ENCODE results near the gene CCNI.
"Not testable (repeated sequence)": the region's sequence is repeated elsewhere in the genome, so short reads cannot be mapped to it uniquely, and the experiment has no call there.

CCNI gene

GRCh38 chr4:77075869-77076799 lies at the start of gene CCNI:
Gene CCNI, minus strand, starts transcription at chr4:77075989. Its CDS starts 9,627 bp downstream, at chr4:77066362.
- DNase-seq, result peak; percentile 89

- no peak for DNase-seq
Observed at GRCh38 chr4:77124576-77124975, 48.8 kb upstream of the CCNI start.

GRCh38 chr4:77123411-77123810 lies 47.6 kb upstream of the CCNI start:
- no peak for DNase-seq

- DNase-seq, result no peak
Observed at GRCh38 chr4:77122656-77123055, 46.9 kb upstream of the CCNI start.

- no peak for DNase-seq
Observed at GRCh38 chr4:77121736-77122240, 46.0 kb upstream of the CCNI start.

GRCh38 chr4:77120886-77121508 lies 45.2 kb upstream of the CCNI start:
- DNase-seq, result no peak

GRCh38 chr4:77117721-77118120 lies 41.9 kb upstream of the CCNI start:
- DNase-seq, result no peak

- no peak for DNase-seq
Observed at GRCh38 chr4:77113069-77113468, 37.3 kb upstream of the CCNI start.

GRCh38 chr4:77110730-77111129 lies 34.9 kb upstream of the CCNI start:
- DNase-seq, result no peak

- no peak for DNase-seq
Observed at GRCh38 chr4:77104791-77105540, 29.2 kb upstream of the CCNI start.

- no peak for DNase-seq
Observed at GRCh38 chr4:77104388-77104787, 28.6 kb upstream of the CCNI start.

GRCh38 chr4:77100234-77100633 lies 24.4 kb upstream of the CCNI start:
- DNase-seq, result no peak

- no peak for DNase-seq
Observed at GRCh38 chr4:77097611-77098010, 21.8 kb upstream of the CCNI start.

GRCh38 chr4:77095101-77095821 lies 19.5 kb upstream of the CCNI start:
- DNase-seq, result peak; percentile 74

- no peak for DNase-seq
Observed at GRCh38 chr4:77094496-77094895, 18.7 kb upstream of the CCNI start.

GRCh38 chr4:77093401-77093800 lies 17.6 kb upstream of the CCNI start:
- no peak for DNase-seq

GRCh38 chr4:77092975-77093374 lies 17.2 kb upstream of the CCNI start:
- no peak for DNase-seq

GRCh38 chr4:77089866-77090265 lies 14.1 kb upstream of the CCNI start:
- DNase-seq, result no peak

- DNase-seq, result not testable (repeated sequence)
Observed at GRCh38 chr4:77087027-77087426, 11.2 kb upstream of the CCNI start.

GRCh38 chr4:77084019-77084639 lies 8.3 kb upstream of the CCNI start:
- DNase-seq, result no peak

GRCh38 chr4:77082886-77083608 lies 7.3 kb upstream of the CCNI start:
- DNase-seq, result no peak

Data from activated gamma-delta T cell treated with Interleukin-2 at 50 U/mL for 16 hours (primary cell).